CD4-positive, alpha-beta T cell treated with Interleukin-4 for 4 hours (primary cell): ENCODE results near the gene CNOT1.
"Not testable (repeated sequence)": the region's sequence is repeated elsewhere in the genome, so short reads cannot be mapped to it uniquely, and the experiment has no call there.

ENCODE experiments used
- DNase-seq: peaks from one replicate; pipeline ENCODE4 v3.0.0-alpha.2; 2020

CNOT1 gene

GRCh38 chr16:58638148-58639036, 8.8 kb upstream of the CNOT1 start:
- no peak for DNase-seq

GRCh38 chr16:58637021-58637420, 7.4 kb upstream of the CNOT1 start:
- DNase-seq, result not testable (repeated sequence)

GRCh38 chr16:58636466-58636865, 6.8 kb upstream of the CNOT1 start:
- no peak for DNase-seq

- no peak for DNase-seq
Observed at GRCh38 chr16:58635502-58635901, 5.9 kb upstream of the CNOT1 start.

GRCh38 chr16:58634265-58634802, 4.7 kb upstream of the CNOT1 start:
- no peak for DNase-seq

GRCh38 chr16:58628845-58629732, 537 bp downstream of the CNOT1 start:
- peak; percentile 41 for DNase-seq

GRCh38 chr16:58624209-58624608, 5.4 kb downstream of the CNOT1 start:
- no peak for DNase-seq

- DNase-seq, result no peak
Observed at GRCh38 chr16:58620396-58620795, 9.2 kb downstream of the CNOT1 start.

GRCh38 chr16:58615280-58615679, 14.3 kb downstream of the CNOT1 start:
- no peak for DNase-seq

- DNase-seq, result no peak
Observed at GRCh38 chr16:58614860-58615259, 14.8 kb downstream of the CNOT1 start.

- no peak for DNase-seq
Observed at GRCh38 chr16:58614212-58614611, 15.4 kb downstream of the CNOT1 start.

GRCh38 chr16:58612965-58613364, 16.7 kb downstream of the CNOT1 start:
- not testable (repeated sequence) for DNase-seq

- no peak for DNase-seq
Observed at GRCh38 chr16:58608601-58609136, 21.0 kb downstream of the CNOT1 start.

- DNase-seq, result no peak
Observed at GRCh38 chr16:58605562-58605961, 24.1 kb downstream of the CNOT1 start.

GRCh38 chr16:58591083-58591482, 38.5 kb downstream of the CNOT1 start:
- DNase-seq, result no peak

- DNase-seq, result no peak
Observed at GRCh38 chr16:58589326-58589905, 40.2 kb downstream of the CNOT1 start.

- no peak for DNase-seq
Observed at GRCh38 chr16:58588406-58588805, 41.2 kb downstream of the CNOT1 start.

GRCh38 chr16:58586340-58587030, 43.1 kb downstream of the CNOT1 start:
- DNase-seq, result no peak

- no peak for DNase-seq
Observed at GRCh38 chr16:58584831-58585505, 44.7 kb downstream of the CNOT1 start.

GRCh38 chr16:58582971-58583765, 46.5 kb downstream of the CNOT1 start:
- no peak for DNase-seq

- no peak for DNase-seq
Observed at GRCh38 chr16:58582133-58582532, 47.5 kb downstream of the CNOT1 start.
